Stimulated activated CD4-positive, alpha-beta T cell treated with anti-CD3 and anti-CD28 coated beads, Interleukin-4, amount 100 ng/mL, for 4 hours (primary cell): Measurements from ENCODE around the gene BAIAP2.

Source experiments
- DNase-seq, 2 experiments: peaks; one replicate each; pipeline ENCODE4 v3.0.0-alpha.2; 2020

Gene BAIAP2

DNA sequence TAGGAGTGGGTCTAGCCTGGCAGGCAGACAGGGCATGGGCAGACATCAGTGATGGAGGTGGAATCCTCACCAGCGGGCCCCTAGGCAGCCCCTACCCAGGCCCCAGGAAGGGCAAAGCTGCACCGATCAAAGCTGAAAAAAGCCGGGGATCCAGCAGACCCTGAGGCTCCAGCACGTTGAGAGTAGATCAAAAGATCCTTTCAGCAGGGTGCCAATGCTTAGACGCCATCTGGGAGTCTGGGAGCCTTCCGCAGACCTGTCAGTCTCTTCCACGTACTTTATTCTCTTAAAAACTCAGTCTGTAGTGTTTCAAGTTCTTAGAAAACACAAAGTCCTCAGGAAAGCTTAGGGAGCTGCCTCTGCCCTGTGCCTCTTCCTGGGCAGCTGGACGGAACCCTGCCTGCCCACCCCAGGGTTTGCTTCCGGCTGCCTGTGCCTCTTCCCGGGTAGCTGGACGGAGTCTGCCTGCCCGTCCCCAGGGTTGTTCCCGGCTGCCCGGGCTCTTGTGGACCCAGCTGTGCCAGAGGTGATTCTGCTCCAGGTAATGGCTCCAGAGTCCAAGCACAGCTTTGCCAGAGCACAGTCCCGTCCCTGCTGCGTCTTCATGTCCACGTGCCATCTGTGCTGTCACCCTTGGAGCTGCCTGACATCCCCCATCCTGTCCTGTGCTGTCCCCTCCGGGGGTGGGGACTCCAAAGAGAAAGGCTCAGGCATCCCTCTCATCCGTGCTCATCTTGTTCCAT is 79.6 kb downstream of the BAIAP2 start:
- DNase-seq = no peak

DNA sequence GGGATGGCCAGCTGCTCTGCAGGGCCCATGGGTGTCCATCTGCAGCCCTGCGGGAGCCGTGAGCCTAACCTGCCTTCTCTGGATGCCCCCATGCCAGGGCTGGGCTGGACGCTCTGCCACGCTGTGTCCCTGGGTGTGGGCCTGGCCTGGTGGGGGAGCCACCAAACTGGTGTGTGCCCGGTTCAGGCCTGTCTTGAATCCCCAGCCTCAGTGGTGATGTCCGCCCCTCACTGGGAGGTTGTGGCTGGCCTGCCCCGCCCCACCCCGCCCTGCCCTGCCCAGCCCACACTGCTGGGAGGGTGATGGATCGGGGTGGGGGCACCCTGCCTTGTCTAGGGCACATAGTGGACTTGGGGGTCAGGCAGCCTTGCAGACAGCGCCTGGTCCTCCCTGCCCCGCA is 80.3 kb downstream of the BAIAP2 start:
- DNase-seq = no peak

DNA sequence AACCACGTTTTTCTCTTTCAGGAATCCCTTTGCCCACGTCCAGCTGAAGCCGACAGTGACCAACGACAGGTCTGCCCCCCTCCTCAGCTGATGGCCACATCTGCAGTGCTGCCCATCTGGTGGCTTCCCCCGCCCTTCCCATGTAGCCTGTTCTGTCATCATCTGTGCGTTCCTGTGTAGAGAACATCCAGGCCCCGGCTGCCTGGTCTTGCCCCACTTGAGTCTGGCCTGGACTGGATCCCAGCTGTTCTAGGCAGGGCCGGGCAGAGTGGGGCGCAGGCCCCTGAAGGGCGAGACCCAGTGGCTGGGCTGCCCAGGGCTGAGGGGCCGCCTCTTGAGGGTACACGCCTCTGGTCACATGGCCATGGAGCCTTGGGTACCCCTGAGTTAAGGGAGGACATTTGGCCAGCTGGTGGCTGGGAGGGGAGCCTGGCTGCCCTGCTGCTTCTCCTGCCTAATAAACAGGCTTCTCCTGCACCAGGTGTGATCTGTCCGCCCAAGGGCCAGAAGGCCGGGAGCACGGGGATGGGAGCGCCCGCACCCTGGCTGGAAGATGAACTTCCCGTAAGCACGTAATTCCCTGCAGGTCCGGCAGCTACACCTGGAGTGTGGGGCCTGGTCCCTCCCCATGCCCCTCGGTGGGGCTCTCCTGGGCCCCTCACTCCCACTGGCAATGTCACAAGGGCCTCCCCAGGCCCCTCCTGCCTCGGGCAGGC is 81.0 kb downstream of the BAIAP2 start:
- DNase-seq = no peak

DNA sequence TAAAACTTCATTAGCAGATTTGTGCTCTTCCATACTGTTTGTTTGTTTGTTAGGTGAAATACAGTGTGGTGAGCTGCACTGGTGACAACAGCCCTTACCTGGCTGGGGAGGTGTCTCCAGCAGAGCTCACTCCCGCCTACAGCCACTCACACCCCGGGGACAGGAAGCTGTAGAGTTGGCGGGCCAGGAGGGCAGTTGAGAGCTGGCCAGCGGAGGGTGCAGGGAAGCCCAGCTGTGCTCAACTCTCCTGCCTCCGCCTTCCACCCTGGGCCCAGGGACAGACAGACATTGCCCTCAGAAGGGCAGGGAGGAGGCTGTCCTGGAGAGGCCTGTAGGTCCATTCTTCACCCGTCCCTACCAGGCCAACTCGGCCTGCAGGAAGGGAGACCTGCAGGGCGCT is 81.8 kb downstream of the BAIAP2 start:
- no peak for DNase-seq

DNA sequence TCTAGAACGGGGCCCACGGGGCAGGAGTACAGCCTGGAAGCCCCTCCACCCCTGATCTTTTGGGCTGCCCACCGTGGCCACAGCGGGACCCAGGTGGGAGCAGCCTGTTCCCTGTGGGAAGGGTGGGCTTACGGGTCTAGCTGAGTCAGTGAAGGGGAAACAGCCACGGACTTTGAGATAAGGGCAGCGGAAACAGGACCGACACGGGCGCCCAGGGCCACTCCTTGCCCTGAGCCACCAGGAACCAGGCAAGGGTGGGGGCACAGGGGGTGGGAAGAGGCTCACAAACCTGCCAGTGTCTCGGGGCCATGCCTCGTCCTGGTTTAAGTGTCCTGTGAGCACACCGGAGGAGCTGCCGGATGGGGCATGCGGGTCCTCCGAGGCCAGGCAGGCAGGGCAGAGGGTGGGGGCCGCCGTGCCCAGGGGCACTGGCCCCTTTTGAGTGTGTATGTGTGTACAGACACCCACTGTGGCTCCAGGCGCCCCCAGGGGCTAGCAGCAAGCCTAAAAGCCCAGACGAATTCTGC is 82.8 kb downstream of the BAIAP2 start:
- DNase-seq = no peak

DNA sequence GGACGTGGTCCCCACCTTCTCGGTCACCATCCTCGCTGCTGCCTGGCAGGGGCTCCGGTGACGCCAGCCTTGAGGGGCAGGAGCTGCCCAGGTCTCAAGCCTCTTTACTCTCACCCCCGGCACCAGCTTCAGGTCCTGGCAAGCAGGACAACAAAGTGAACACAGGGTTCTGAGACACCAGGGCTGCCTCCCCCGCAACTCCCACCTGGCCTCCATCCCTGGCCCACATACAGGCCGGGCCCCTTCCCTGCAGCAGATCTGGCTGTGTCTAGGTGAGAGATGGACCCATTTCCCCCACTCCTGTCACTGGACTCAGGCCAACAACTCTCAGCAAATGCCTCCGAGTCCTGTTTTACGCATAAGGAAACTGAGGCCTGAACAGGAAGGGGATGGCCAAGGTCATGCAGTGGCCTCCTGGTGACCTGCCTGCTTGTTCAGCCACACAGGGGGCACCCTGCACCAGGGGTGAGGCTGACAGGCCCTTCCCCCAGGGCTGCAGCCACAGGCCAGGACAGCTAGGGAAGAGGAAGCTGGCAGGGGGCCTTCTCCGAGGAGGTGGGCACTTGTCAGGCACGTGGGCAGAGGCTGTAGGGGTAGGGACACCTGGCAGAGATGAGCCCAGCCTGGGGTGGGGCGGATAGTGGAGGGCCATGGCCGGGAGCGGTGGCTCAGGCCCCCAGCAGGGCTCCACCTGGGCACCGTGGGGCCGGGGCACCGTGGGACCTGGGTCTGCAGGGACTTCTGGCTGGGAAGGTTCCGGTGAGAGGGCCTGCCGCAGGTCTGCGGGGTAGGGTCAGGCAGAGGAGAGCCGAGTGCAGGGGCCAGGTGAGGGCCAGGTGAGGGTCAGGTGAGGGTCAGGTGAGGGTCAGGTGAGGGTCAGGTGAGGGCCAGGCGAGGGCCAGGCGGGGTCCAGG is 83.6 kb downstream of the BAIAP2 start:
- no peak for DNase-seq

DNA sequence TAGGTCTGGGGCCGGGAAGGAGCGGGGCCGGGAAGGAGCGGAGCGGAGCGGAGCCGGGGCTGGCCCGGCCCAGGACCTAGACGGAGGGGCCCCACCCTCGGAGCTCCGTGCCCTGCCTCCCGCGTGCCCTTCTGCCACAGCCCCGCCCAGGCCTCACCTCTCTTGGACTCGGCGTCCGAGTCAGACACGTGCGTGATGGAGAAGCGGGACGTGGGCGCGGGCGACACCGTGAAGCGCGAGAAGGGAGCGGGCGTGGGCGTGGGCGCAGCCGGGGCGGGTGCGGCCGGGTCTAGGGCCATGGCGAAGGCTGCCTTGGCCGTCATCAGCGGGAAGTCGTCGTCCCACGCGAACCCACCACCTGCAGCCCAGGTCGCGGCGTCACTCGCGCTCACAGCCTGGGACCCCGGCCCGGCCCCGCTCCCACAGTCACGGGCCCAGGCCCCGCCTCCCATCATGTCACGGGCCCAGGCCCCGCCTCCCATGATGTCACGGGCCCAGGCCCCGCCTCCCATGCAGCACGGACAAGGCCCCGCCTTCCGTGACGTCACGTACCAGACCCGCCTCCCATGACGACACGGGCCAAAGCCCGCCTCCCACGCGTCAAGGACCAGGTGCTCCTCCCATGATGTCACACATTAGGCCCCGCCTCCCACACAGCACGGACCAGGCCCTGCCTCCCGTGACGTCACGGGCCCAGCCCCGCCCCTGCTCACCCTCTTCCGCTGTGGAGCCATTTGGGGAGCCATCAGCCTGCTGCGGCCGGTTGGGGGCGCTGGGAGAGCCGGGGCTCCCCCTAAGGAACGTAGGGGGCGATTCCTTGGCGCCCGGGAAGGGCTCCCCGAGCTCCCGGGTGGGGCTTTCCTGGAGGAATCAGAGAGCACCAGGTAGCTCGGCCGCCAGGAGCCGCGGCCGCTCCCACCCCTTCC is 84.5 kb downstream of the BAIAP2 start:
- DNase-seq = peak; percentile 73 to 84

DNA sequence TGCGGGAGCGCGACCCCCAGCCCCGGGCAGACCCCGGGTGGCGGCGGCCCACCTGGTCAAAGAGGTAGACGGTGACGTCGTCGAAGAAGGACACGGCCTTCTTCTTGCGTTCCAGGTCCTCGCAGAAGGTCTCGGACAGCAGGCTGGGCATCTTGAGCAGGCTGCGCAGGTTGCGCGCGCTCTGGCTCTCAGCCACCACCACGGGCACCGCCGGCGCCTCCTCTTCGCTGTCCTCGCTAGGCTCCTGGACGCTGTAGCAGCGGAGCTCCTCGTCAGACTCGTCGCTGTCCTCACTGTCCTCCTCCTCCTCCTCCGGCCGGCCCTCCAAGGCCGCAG is 85.2 kb downstream of the BAIAP2 start:
- DNase-seq = no peak

DNA sequence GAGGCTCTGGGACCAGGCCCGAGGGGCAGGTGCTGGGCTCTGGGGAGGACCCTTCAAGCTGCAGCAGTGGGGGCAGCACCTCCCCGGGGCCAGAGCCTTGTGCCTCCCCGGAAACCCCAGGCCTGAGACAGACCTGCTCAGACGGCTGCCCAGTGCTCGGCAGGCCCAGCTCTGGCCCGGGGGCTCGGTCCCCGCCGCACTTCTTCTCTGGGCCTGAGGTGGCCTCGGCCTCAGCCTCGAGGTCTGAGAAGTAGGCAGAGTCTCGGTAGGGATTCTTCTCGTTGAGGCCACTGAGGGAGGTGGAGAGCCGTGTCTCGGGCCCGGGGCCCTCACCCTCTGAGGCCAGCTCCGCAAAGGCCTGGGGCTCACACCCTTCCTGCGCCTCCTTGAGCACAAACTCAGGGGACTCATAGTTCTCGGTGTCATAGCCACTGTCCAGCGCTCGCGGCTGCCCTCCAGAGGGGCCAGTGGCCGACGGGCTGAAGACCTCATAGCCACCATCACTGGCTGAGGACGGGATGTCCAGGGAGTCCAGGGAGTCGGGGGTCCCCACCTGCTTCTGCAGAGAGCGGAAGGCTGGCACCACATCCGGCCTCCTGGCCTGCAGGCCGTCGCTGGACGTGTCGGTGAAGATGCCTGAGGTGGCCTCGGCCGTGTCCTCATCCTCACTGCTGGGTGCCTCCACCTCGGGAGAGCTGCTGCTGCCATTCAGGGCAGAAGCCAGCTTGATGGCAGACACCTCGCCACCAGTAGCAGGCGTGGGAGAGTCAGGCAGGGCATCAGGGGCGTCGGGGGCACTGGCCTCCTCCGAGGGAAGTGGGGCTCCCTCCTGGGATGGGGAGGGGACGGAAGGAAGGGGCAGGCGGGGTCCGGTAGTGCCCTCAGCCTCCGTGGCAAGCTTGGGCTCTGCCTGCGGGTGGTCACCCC is 86.0 kb downstream of the BAIAP2 start:
- DNase-seq = no peak

DNA sequence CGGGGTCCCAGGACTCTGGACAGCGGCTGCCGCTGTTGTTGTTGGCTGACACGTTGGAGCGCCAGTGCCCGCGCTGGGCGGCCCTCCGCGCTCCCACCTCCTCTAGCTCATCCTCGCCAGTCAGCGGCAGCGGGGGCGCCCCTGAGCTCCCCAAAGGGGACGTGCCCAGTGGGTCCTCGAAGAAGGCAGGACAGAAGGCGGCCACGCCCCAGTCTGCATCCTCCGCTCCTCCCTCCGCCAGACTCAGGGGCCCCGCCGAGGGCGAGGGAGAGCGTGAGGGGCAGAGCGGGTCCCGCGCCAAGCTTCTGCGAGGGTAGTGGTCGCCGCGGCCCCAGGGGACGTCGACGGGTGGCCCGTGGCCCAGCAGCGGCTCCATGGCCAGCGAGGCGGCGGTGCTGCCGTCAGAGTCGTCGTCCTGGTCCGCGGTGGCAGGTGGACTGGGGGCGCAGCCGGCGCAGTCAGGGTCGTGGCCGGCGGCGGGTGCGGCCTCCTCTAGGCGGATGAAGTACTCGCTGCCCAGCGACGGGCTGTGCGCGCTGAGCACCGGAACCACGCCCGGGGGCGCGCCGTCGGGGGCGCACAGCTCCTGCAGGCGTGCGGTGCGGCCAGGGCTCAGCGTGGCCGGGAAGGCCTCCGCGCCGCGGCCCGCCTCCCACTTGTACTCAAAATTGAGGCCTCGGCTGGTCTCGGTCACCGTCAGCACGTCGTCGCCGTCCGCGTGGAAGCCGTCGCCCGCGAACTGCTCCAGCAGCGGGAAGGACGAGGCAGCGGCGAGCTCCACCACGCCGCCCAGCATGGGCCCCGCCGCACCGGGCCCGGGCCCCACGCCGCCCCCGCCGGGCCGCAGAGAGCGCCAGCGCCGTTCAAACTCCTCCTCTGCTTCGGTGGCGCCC is 87.1 kb downstream of the BAIAP2 start:
- DNase-seq = no peak

DNA sequence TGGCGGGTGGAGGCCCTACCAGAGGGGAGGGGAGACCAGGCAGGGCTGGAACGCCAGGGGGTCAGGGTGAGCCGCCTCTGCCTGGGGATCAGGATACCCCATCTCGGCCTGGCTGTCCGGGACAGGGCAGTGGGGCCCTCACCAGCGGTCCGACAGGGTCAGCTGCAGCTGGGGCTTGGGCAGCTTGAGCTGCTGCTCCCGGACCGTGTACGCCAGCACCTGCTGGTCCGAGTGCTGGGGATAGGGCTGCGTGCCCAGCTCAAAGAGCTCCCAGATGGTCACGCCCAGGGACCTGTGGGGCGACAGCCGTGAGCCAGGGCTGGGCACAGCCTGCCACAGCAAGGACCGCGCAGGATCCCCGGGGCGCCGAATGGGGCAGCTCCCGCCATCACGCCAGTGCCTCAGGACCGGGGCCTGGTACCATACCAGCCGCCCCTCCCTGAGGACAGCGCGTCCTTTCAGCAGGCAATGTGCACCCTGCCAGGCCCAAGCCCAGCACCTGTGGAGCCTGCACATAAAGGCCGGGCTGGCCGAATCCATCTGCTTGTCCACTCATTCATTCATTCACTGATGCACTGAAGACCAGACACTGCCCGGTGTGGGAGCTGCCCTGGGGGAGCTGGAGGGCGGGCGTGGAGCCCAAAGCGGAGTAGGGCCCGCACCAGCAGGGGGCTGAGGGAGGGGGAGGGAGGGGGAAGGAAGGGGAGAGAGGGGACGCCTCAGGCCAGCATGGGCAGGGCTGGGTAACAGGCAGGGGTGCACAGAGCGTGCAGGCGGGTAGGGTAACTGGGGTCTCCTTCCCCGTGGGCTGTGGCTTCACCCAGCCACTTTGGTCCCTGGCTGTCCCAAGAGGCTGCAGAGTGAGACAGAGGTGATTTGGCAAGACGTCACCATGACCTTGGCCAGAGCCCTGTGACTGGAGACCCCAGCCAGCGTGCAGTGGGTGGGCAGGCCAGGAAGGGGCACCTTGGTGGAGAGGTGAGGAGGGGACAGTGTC is 88.4 kb downstream of the BAIAP2 start:
- no peak for DNase-seq

DNA sequence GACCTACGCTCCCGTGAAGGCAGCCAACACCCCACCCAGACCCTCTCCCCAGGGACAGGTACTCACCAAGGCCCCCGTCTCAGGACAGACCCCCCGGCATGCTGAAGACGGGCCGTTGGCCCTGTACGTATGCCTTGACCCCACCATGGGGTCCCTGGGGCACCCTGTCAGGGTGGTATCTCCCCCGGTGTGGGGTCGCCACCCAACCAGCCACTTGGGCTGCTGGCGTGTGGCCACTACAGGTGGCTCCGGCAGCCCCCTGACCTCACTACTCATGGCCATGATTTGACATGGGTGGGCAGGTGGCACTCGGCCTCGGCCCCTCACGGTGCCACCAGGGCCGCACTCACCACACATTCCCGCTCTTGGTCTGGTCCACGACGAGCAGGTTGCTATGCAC is 89.4 kb downstream of the BAIAP2 start:
- no peak for DNase-seq

DNA sequence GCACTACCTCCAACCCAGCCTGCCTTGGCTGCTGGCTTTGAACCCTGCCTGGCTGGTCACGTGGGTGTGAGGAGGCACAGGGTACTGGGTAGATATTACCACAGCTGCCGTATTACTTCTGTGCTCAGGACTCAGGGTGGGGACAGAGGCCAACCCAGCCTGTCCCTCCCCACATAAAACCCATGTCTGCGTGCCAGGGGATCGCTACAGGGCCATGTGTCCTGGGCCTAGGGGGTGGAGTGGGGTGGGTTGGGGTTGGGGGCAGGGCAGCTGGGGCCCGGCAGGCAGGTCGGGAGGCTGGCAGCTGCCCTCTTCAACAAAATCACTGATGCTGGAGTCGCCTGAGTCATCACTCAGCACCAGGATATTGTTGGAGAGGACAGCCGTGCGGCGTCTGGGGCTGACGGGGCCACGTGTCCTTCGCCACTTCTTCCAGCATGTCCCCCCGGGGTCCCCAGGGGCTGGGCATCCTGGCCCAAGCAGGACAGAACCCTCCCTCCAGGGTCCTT is 90.7 kb downstream of the BAIAP2 start:
- DNase-seq = no peak

DNA sequence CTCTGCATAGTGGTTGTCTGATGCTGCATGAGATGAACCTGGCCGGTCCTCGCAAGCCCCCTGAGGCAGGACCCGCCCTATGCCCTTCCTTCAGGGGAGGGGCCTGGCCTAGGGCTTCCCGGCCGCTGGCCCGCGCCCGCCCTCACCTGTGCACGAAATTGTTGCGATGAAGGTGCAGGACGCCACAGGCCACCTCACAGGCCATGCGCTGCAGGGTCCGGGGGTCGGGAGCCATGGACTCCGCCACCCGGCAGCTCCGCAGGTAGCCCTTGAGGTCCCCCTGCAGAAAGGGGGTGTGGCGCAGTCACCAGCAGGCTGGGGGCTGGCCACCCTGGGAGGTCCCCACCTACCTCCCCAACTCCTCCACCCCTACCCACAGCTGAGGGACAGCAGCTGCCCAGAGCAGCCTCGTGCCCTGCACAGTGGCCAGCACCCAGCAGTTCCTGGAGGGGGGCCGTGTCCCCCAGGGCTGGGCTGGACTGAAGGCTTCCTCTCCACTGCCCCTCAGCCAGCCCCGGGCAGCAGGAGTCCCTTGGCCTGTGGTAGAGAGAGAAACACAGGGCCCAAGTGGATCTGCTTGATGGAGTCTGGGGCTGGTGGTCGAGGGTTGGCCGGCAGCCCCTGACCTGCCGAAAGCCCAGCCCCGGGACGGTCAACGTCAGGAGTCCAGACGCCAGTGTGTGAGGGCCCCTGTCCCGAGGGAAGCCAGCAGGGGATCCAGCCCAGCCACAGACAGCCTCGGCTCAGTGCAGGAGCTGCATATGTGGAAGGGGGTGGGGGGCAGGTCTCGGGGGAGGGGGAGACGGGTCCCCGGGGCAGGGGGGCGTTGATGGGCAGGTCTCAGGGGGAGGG is 91.6 kb downstream of the BAIAP2 start:
- DNase-seq = no peak

DNA sequence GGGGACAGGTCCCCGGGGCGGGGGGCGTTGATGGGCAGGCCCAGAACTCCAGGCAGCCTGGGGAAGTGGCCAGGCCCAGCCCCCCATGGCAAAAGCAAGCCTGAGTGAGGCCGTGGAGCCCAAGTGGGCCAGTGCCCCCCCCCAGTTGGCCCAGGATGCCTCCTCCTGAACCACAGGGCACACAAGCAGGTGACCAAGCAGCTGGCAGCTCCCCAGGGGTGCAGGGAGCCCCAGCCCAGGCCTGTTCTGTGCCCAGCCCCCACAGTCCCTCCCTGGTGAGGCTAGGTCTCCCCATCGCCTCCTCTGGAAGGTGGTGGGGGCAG is 92.1 kb downstream of the BAIAP2 start:
- no peak for DNase-seq

DNA sequence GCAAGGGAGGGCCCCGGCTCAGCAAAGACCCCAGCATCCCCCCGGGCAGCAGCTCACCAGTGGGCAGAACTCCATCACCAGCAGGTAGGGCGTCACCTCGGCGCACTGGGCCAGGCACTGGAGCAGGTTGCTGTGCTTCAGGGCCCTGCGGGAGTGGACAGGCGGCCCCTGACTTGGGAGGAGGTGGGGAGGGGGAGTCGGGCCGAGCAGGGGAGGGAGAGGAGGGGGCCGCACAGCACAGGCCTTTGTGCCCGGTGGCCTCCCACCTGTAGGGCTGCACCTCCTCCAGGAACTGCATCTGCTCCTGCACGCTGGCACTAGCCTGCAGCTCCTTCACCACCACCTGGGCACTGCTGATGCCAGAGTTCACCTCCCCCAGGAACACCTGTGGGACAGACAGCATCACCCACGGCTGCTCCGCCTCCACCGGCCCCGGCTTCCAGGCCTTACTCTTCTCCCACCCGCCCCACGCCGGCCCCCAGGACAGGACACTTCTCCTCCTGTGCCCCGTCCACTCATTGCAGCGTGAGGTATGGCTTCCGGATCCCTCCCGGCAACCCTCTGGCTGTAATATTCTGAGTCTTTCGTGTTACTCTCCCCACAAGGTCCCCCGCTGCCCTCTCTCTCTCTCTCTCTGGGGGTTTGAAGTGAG is 92.7 kb downstream of the BAIAP2 start:
- no peak for DNase-seq

DNA sequence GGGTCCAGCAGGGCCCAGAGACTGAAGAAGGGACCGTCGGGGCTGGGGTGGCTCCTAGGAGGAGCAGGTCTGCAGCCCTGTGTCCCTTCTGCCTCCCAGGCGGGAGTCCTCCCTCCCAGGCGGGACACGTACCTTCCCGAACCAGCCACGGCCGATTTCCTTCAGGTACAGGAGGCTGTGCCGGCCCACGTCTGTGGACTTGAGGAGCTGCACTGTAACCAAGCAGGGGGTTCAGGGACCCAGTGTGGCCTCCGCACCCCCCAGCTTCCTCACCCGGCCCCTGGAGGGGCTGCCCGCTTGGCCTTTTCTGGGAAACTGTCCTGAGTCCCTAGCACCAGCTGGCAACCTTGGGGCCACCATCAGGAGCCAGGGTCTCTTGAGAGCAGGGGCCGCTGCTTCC is 93.4 kb downstream of the BAIAP2 start:
- no peak for DNase-seq
